K562 (cell line): ENCODE data around the gene NLE1. TPM values are rescaled to one million over a fixed set of nuclear protein-coding genes. Genes with fewer than 3 reads are reported as not detected.

ENCODE experiments used
- ARID1B ChIP-seq: fragments of 450-650 bp; IDR thresholded peaks from 2 replicates; pipeline ENCODE4 v1.6.1; 2016; ENCODE audit warnings: antibody characterized with exemption, mild to moderate bottlenecking, inconsistent platforms
- BCOR ChIP-seq: fragments of 450-650 bp; IDR thresholded peaks from 2 replicates; pipeline ENCODE4 v1.6.1; 2016
- CBFB ChIP-seq: sonication (generic); formaldehyde crosslinking; IDR thresholded peaks from 2 replicates; pipeline ENCODE4 v1.4.0; 2020; ENCODE audit warnings: mild to moderate bottlenecking, missing genetic modification reagents
- E2F4 ChIP-seq: sonication (generic); formaldehyde crosslinking; IDR thresholded peaks from 2 replicates; pipeline ENCODE4 v1.8.0; 2022; ENCODE audit warnings: mild to moderate bottlenecking, low read depth, missing genetic modification reagents
- GATAD2A ChIP-seq: fragments of 450-650 bp; IDR thresholded peaks from 2 replicates; pipeline ENCODE4 v1.6.1; 2017
- HDAC1 ChIP-seq, 2 experiments: fragments of 450-650 bp; IDR thresholded peaks; 2 replicates each; pipeline ENCODE4 v1.6.1; 2016 to 2017; ENCODE audit warnings: inconsistent platforms in 1 of 2, mild to moderate bottlenecking in 1 of 2, moderate library complexity in 1 of 2
- HDAC2 ChIP-seq: fragments of 450-650 bp; IDR thresholded peaks from 2 replicates; pipeline ENCODE4 v1.6.1; 2016; ENCODE audit warnings: mild to moderate bottlenecking
- HDAC3 ChIP-seq: fragments of 450-650 bp; IDR thresholded peaks from 2 replicates; pipeline ENCODE4 v1.6.1; 2018; ENCODE audit warnings: borderline replicate concordance, mild to moderate bottlenecking, moderate library complexity; ENCODE audit not compliant: partially characterized antibody
- IRF1 ChIP-seq: sonication (generic); formaldehyde crosslinking; IDR thresholded peaks from 2 replicates; pipeline ENCODE4 v1.8.0; 2022; ENCODE audit warnings: missing genetic modification reagents, mild to moderate bottlenecking, borderline replicate concordance
- MAFF ChIP-seq: IDR thresholded peaks from 2 replicates; pipeline ENCODE4 v1.6.1; 2012; ENCODE audit warnings: low read length, improper control_type of control experiment
- MEIS2 ChIP-seq: fragments of 450-650 bp; IDR thresholded peaks from 2 replicates; pipeline ENCODE4 v1.6.1; 2014; ENCODE audit warnings: mild to moderate bottlenecking; ENCODE audit not compliant: partially characterized antibody
- RBFOX2 ChIP-seq: fragments of 200-400 bp; formaldehyde crosslinking; IDR thresholded peaks from 2 replicates; pipeline ENCODE4 v1.6.1; 2017; ENCODE audit warnings: low read depth, mild to moderate bottlenecking, low read length, moderate library complexity
- SETDB1 ChIP-seq: IDR thresholded peaks from one replicate; pipeline ENCODE4 v1.6.1; 2012; ENCODE audit warnings: low read length, control low read depth, inconsistent platforms
- SMAD4 ChIP-seq: fragments of 250-450 bp; sonication (Bioruptor Pico); conservative IDR thresholded peaks from 2 replicates; pipeline ENCODE4 v1.8.0; 2021; ENCODE audit warnings: inconsistent platforms, mild to moderate bottlenecking, moderate library complexity
- SMARCA5 ChIP-seq: fragments of 450-650 bp; IDR thresholded peaks from 2 replicates; pipeline ENCODE4 v1.6.1; 2016
- SMARCC2 ChIP-seq: fragments of 450-650 bp; IDR thresholded peaks from 2 replicates; pipeline ENCODE4 v1.6.1; 2017; ENCODE audit warnings: antibody characterized with exemption, moderate library complexity, mild to moderate bottlenecking, low read depth
- TFAM ChIP-seq: fragments of 250-450 bp; sonication (Bioruptor Pico); conservative IDR thresholded peaks from 2 replicates; pipeline ENCODE4 v1.5.0; 2021; ENCODE audit warnings: mild to moderate bottlenecking, moderate library complexity
- ZEB2 ChIP-seq: fragments of 450-650 bp; IDR thresholded peaks from 2 replicates; pipeline ENCODE4 v1.6.1; 2016
- ZNF146 ChIP-seq: IDR thresholded peaks from one replicate; pipeline ENCODE4 v1.6.1; 2018; ENCODE audit warnings: missing compliant biosample characterization; ENCODE audit not compliant: unreplicated experiment
- ZNF23 ChIP-seq: fragments of 250-450 bp; sonication (Bioruptor Pico); IDR thresholded peaks from 2 replicates; pipeline ENCODE4 v1.4.0; 2020; ENCODE audit warnings: mild to moderate bottlenecking
- ZNF24 ChIP-seq: fragments of 450-650 bp; IDR thresholded peaks from 2 replicates; pipeline ENCODE4 v1.6.1; 2016
- ZNF740 ChIP-seq, 3 experiments: fragments of 200-800 bp in 1 of 3; sonication (Bioruptor generic) in 1 of 3; sonication (generic) in 1 of 3; formaldehyde crosslinking in 1 of 3; IDR thresholded peaks; 2 replicates each; pipeline versions ENCODE4 v1.6.1 to v1.8.0; 2016 to 2022; ENCODE audit warnings: mild to moderate bottlenecking in 2 of 3, missing compliant biosample characterization in 2 of 3, missing genetic modification characterization in 2 of 3, missing genetic modification reagents in 1 of 3
- polyA plus RNA-seq, 8 experiments: library from polyadenylated mRNA; depleted of rRNA in 4 of 8; stranded (reverse) in 5 of 8; unstranded in 3 of 8; fragments of >200 nt; fragmentation: Nextera tagmentation in 2 of 8; fragmentation: Illumina TruSeq in 1 of 8; extraction: Ambion mirVana in 2 of 8; extraction: Trizol in 1 of 8; gene quantifications; 2 replicates each; pipeline versions ENCODE4 v1.2.1 to v1.2.3, GENCODE V29; 2011 to 2014; ENCODE audit warnings: inconsistent platforms in 1 of 8, missing spikeins in 1 of 8
- total RNA-seq, 7 experiments: library from RNA; depleted of rRNA in 6 of 7; stranded (reverse); fragments of >200 nt in 6 of 7; fragmentation: Illumina TruSeq in 2 of 7; extraction: Trizol in 2 of 7; gene quantifications; 2 replicates each; pipeline versions ENCODE4 v1.2.1 to v1.2.3, GENCODE V29; 2011 to 2021; ENCODE audit warnings: low replicate concordance in 1 of 7
- TF ChIP-seq, protein P1 (sequence below): sonication (generic); formaldehyde crosslinking; IDR thresholded peaks from 2 replicates; pipeline ENCODE4 v1.8.1; 2023; ENCODE audit warnings: mild to moderate bottlenecking, missing genetic modification reagents
- TF ChIP-seq, protein P2 (sequence below), 2 experiments: fragments of 450-650 bp; IDR thresholded peaks; 2 replicates each; pipeline ENCODE4 v1.6.1; 2016

Gene NLE1
- total and polyA plus RNA-seq, 9 of the 15 experiments (the other 6 are each of a cell fraction or from before 2014, with no cell fraction given), result 3.8 to 69.0 (median 29.4) TPM

- TF ChIP-seq IRF1 (no peak), ZNF146 (CRISPR knock-in tag) (no peak), HDAC2 (0 out of 2 replicates have a peak, but pooled peaks have one; percentile 33), GATAD2A (0 out of 2 replicates have a peak, but pooled peaks have one; percentile 9), SMAD4 (peak; percentile 48; the same call in 1 of the 2 replicates), TFAM (CRISPR knock-in tag) (no peak), ARID1B (no peak), MAFF (no peak), BCOR (peak; percentile 67; the same call in 1 of the 2 replicates), E2F4 (CRISPR knock-in tag) (no peak), CBFB (CRISPR knock-in tag) (no peak), ZNF740 (CRISPR knock-in tag; IDR thresholded peaks at IDR 0.05) (0 out of 2 replicates have a peak, but pooled peaks have one; percentile 11), ZNF740 (tag; IDR thresholded peaks at IDR 0.05) (no peak), HDAC3 (no peak), HDAC1 (IDR thresholded peaks at IDR 0.05) (0 out of 4 replicates have a peak, but pooled peaks of 1 of the 2 experiments have one; percentile 49), ZNF23 (CRISPR knock-in tag) (no peak), MEIS2 (no peak), SMARCA5 (0 out of 2 replicates have a peak, but pooled peaks have one; percentile 10), RBFOX2 (peak; percentile 35), SMARCC2 (peak; percentile 18; the same call in 1 of the 2 replicates), SETDB1 (no peak), ZEB2 (peak; percentile 74), ZNF24 (0 out of 2 replicates have a peak, but pooled peaks have one; percentile 14)
- TF ChIP-seq, protein P1, sequence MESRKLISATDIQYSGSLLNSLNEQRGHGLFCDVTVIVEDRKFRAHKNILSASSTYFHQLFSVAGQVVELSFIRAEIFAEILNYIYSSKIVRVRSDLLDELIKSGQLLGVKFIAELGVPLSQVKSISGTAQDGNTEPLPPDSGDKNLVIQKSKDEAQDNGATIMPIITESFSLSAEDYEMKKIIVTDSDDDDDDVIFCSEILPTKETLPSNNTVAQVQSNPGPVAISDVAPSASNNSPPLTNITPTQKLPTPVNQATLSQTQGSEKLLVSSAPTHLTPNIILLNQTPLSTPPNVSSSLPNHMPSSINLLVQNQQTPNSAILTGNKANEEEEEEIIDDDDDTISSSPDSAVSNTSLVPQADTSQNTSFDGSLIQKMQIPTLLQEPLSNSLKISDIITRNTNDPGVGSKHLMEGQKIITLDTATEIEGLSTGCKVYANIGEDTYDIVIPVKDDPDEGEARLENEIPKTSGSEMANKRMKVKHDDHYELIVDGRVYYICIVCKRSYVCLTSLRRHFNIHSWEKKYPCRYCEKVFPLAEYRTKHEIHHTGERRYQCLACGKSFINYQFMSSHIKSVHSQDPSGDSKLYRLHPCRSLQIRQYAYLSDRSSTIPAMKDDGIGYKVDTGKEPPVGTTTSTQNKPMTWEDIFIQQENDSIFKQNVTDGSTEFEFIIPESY (CRISPR knock-in tag), result 0 out of 2 replicates have a peak, but pooled peaks have one; percentile 10
- TF ChIP-seq, protein P2, sequence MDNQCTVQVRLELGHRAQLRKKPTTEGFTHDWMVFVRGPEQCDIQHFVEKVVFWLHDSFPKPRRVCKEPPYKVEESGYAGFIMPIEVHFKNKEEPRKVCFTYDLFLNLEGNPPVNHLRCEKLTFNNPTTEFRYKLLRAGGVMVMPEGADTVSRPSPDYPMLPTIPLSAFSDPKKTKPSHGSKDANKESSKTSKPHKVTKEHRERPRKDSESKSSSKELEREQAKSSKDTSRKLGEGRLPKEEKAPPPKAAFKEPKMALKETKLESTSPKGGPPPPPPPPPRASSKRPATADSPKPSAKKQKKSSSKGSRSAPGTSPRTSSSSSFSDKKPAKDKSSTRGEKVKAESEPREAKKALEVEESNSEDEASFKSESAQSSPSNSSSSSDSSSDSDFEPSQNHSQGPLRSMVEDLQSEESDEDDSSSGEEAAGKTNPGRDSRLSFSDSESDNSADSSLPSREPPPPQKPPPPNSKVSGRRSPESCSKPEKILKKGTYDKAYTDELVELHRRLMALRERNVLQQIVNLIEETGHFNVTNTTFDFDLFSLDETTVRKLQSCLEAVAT (IDR thresholded peaks at IDR 0.05), result peak in 1 of 2 experiments; percentile 6; a peak in 1 of 4 replicates
Observed at GRCh38 chr17:35088356-35088880, 53.7 kb downstream of the NLE1 start (continued).
